GM12865 (cell line): ENCODE data around the gene ZSCAN26.

Experiments
- DNase-seq: peaks from one replicate; pipeline ENCODE4 v3.0.0; 2010; ENCODE audit warnings: low read depth
- H3K4me3 ChIP-seq: 2 replicates; pipeline ENCODE4 v1.5.1; 2011; ENCODE audit warnings: mild to moderate bottlenecking, low read depth, low read length, control low read depth
- CTCF ChIP-seq: IDR thresholded peaks from 2 replicates; pipeline ENCODE4 v1.5.1; 2011; ENCODE audit warnings: low read length, control low read depth, low read depth, inconsistent platforms; ENCODE audit not compliant: insufficient read depth; ENCODE audit errors: missing control alignments

Gene ZSCAN26

DNA sequence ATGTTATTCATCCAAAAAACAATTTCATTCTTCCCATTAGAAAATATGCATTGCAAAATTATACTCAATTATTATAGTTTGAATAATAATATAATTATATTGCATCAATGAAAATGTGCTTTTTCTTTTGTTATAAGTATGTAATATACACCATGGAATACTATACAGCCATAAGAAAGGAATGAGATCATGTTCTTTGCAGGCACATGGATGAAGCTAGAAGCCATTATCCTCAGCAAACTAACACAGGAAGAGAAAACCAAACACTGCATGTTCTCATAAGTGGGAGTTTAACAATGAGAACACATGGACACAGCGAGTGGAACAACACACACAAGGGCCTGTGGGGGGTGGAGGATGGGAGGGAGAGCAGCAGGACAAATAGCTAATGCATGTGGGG is 9.9 kb upstream of the ZSCAN26 start:
- no peak overlapping the region for H3K4me3 ChIP-seq
- TF ChIP-seq CTCF = no peak
- no peak for DNase-seq

DNA sequence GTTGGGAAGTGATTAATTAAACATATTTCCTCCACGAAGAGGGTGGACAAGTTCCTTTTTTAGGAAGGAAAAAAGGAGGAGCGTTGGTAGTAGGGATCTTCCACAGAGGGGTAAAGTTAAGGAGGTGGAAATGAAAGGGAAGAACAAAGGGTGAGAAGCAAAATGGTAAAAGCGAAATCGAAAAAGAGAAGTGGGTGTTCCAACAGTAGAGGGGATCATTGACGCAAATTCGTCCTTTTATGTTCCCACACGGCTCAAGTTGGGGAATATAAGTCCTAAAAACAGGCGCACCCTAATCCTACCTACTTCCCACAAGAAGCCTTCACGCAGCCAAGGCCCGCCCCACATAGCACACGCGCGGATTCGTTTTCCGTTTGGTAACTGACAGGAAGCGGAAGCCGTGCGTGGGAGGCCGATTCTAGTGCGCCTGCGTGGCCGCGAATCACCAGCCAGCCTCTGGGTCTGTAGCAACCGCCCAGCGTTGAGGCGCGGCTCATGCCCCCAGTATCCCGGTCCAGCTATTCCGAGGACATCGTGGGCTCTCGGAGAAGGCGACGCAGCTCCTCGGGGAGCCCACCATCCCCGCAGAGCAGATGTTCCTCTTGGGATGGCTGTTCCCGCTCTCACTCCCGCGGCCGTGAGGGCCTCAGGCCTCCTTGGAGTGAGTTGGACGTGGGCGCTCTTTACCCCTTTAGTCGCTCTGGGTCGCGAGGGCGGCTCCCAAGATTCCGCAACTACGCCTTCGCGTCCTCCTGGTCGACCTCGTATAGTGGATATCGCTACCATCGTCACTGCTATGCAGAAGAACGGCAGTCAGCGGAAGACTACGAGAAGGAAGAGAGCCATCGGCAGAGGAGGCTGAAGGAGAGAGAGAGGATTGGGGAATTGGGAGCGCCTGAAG is 7.8 kb upstream of the ZSCAN26 start, which contains the start of gene NKAPL:
NKAPL (plus strand) TSS at position 421 of the 901 bp plus-strand sequence; CDS start at position 496, 75 bp downstream.
- H3K4me3 ChIP-seq = 0 out of 2 replicates have a peak within 1 kb of the TSS, but pooled peaks have one; percentile 0
- peak; percentile 57 for DNase-seq
- TF ChIP-seq CTCF = no peak

- no peak overlapping the region for H3K4me3 ChIP-seq
- no peak for DNase-seq
- no peak for TF ChIP-seq CTCF
Observed at GRCh38 chr6:28263922-28264321, 3.0 kb upstream of the ZSCAN26 start.

GRCh38 chr6:28264834-28265401 is 2.0 kb upstream of the ZSCAN26 start:
- DNase-seq = no peak
- no peak overlapping the region for H3K4me3 ChIP-seq
- no peak for TF ChIP-seq CTCF

DNA sequence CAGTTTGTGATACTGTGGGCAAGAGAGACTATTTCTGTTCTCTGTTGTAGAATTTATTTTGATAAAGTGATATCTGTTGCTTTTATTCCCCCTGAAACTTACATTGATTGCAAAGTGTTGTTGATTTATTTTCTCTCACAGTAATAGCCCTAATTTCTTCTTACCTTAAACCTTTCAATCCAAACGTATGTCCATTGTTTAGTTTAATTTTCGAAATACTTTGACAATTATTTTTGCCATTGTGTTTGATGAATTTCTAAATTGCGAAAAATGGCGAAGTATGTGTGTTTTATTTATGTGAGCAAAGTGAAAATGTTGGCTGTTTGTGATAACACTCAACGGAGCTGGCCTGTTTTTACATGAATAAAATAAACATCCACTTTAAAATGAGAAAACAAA is 381 bp upstream of the ZSCAN26 start:
- TF ChIP-seq CTCF = no peak
- no peak for DNase-seq
- peak overlapping the region; percentile 93 for H3K4me3 ChIP-seq

DNA sequence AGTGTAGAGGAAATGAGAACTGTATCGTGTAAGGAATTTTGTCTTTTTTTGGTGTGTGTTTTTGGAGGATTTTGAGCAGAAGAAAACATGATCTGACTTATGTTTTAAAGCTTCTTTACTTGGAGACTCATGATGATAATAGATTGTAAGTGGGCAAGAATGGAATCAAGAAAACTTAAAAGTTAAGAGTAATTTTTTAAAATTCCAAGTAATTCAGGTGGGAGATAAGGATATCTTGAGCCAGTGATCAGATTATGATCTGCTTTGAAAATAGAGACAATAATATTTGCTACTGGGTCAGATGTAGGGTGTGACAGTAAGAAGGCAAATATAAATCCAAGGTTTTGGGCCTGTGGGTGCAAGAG is 734 bp downstream of the ZSCAN26 start:
- DNase-seq = no peak
- H3K4me3 ChIP-seq = peak overlapping the region; percentile 93
- TF ChIP-seq CTCF = no peak
